OCI-LY3 (cell line): Measurements from ENCODE around the gene KIF1A.

Experiments
- CTCF ChIP-seq: fragments of 200-600, 300-600 bp; sonication (generic); IDR thresholded peaks from 2 replicates; pipeline ENCODE4 v1.5.1; 2014; ENCODE audit warnings: antibody characterized with exemption, low read length, low read depth
- EZH2phosphoT487 ChIP-seq: fragments of 200-600 bp; shearing (Covaris generic); IDR thresholded peaks from 2 replicates; pipeline ENCODE4 v1.6.1; 2018; ENCODE audit warnings: antibody characterized with exemption, mixed run types, low read depth

- TF ChIP-seq CTCF (no peak), EZH2phosphoT487 (no peak)
Measured at GRCh38 chr2:240725671-240726070, 94.3 kb downstream of the KIF1A start.
